CD4-positive, alpha-beta T cell (primary cell): ENCODE results near the gene YTHDF1. TPM values are rescaled to one million over a fixed set of nuclear protein-coding genes. Genes with fewer than 3 reads are reported as not detected.

Source experiments
- ATAC-seq: fragments of 200-7000 bp; cut with Tn5 transposase; one replicate; pipeline ENCODE4 v1.10.0; 2022; ENCODE audit warnings: mild to moderate bottlenecking; ENCODE audit not compliant: poor library complexity
- CTCF ChIA-PET: fragments of 350-600 bp; sonication (Branson Sonifier 250); formaldehyde crosslinking; loops from one replicate; lab custom pipeline; 2021; ENCODE audit warnings: antibody characterized with exemption, inconsistent platforms; lab: Charles Lee
- POLR2A ChIA-PET: fragments of 350-600 bp; sonication (Branson Sonifier 250); formaldehyde crosslinking; loops from one replicate; lab custom pipeline; 2021; ENCODE audit warnings: antibody characterized with exemption, inconsistent platforms; lab: Charles Lee
- DNase-seq, 14 experiments: peaks; one replicate each; pipeline ENCODE4 v3.0.0-alpha.2; 2013 to 2020; ENCODE audit warnings: mixed read lengths in 2 of 14
- H3K27ac ChIP-seq, 2 donors: one replicate each; pipeline versions ENCODE4 v1.5.1 to v1.7.0; 2013; ENCODE audit warnings: low read length in 2 of 2, low read depth in 1 of 2, mild to moderate bottlenecking in 1 of 2
- H3K27me3 ChIP-seq, 2 experiments: 1 replicate in 1 of 2; 2 replicates in 1 of 2; pipeline versions ENCODE4 v1.6.1 to v1.7.0; 2013; ENCODE audit warnings: low read length in 2 of 2, control low read depth in 1 of 2, mild to moderate bottlenecking in 1 of 2, moderate library complexity in 1 of 2; ENCODE audit not compliant: insufficient read depth in 2 of 2, control insufficient read depth in 1 of 2
- H3K36me3 ChIP-seq: one replicate; pipeline ENCODE4 v1.6.1; 2013; ENCODE audit warnings: low read length, control low read depth; ENCODE audit not compliant: insufficient read depth
- H3K4me1 ChIP-seq: one replicate; pipeline ENCODE4 v1.6.1; 2013; ENCODE audit warnings: low read length, control low read depth; ENCODE audit not compliant: insufficient read depth
- H3K4me3 ChIP-seq: one replicate; pipeline ENCODE4 v1.5.1; 2013; ENCODE audit warnings: mild to moderate bottlenecking, low read length, moderate library complexity
- H3K9me3 ChIP-seq, 2 experiments: 1 replicate in 1 of 2; 2 replicates in 1 of 2; pipeline versions ENCODE4 v1.6.1 to v1.7.0; 2013; ENCODE audit warnings: low read length in 2 of 2, mild to moderate bottlenecking in 2 of 2, control low read depth in 1 of 2, moderate library complexity in 1 of 2; ENCODE audit not compliant: control insufficient read depth in 1 of 2, insufficient read depth in 1 of 2
- H3K27ac Mint-ChIP-seq: one replicate; pipeline ENCODE4 v1.8.0; 2020; ENCODE audit warnings: mixed read lengths
- H3K27me3 Mint-ChIP-seq: one replicate; pipeline ENCODE4 v1.8.0; 2021; ENCODE audit warnings: mixed read lengths
- H3K36me3 Mint-ChIP-seq: one replicate; pipeline ENCODE4 v1.8.0; 2021; ENCODE audit warnings: low read depth, mixed read lengths
- H3K4me1 Mint-ChIP-seq: one replicate; pipeline ENCODE4 v1.8.0; 2021; ENCODE audit warnings: low read depth, mixed read lengths
- H3K4me3 Mint-ChIP-seq: one replicate; pipeline ENCODE4 v1.8.0; 2020; ENCODE audit warnings: mild to moderate bottlenecking, mixed read lengths
- H3K9me3 Mint-ChIP-seq: one replicate; pipeline ENCODE4 v1.8.0; 2020; ENCODE audit warnings: mixed read lengths
- CTCF ChIP-seq: fragments of 200-600 bp; IDR thresholded peaks from one replicate; pipeline ENCODE4 v1.8.0; 2022; ENCODE audit warnings: antibody characterized with exemption, mild to moderate bottlenecking
- intact Hi-C, 2 experiments: fragments of 100-400 bp; cut with DNase I in 1 of 2; cut with micrococcal nuclease in 1 of 2; formaldehyde crosslinking; loops; one replicate each; pipeline versions ENCODE4 v1.15.1 to v1.9.0; 2023 to 2025; cut with DNase I, micrococcal nuclease
- total RNA-seq, 174 experiments: library from RNA in 2 of 174; stranded (reverse) in 2 of 174; gene quantifications; one replicate each; pipeline ENCODE4 v1.2.3 and lab custom pipeline; 2021 to 2026

Gene YTHDF1
- total RNA-seq, 2 experiments from 2014 or later = 43.7 to 44.1 TPM

- POLR2A ChIA-PET = no interaction called here
- CTCF ChIA-PET = no interaction called here
- Mint-ChIP-seq H3K9me3 (no peaks in the 10 kb centered on the region), H3K27ac (no peak overlapping the region), H3K4me3 (no peak overlapping the region), H3K36me3 (no peaks in the 10 kb centered on the region), H3K27me3 (peaks cover 23% of the 10 kb centered on the region), H3K4me1 (no peaks in the 10 kb centered on the region)
- Histone ChIP-seq H3K36me3 (no peaks in the 10 kb centered on the region), H3K27me3 (peaks cover 5 to 14% of the 10 kb centered on the region in 2 experiments), H3K4me3 (no peak overlapping the region), H3K4me1 (peaks cover 5% of the 10 kb centered on the region), H3K9me3 (no peaks in the 10 kb centered on the region), H3K27ac (no peak overlapping the region)
- no peak for TF ChIP-seq CTCF
- no peak for DNase-seq
- no peak for ATAC-seq
- intact Hi-C loops = no loop called here
Observed at GRCh38 chr20:63244468-63244867, 28.5 kb upstream of the YTHDF1 start.

GRCh38 chr20:63243604-63244247, 27.8 kb upstream of the YTHDF1 start:
- ChIA-PET POLR2A (no interaction called here), CTCF (no interaction called here)
- Histone ChIP-seq H3K4me3 (no peak overlapping the region), H3K36me3 (no peaks in the 10 kb centered on the region), H3K27ac (no peak overlapping the region), H3K9me3 (no peaks in the 10 kb centered on the region), H3K27me3 (peaks cover 5 to 14% of the 10 kb centered on the region in 2 experiments), H3K4me1 (peaks cover 5% of the 10 kb centered on the region)
- Mint-ChIP-seq H3K27ac (no peak overlapping the region), H3K4me1 (no peaks in the 10 kb centered on the region), H3K36me3 (no peaks in the 10 kb centered on the region), H3K9me3 (no peaks in the 10 kb centered on the region), H3K27me3 (peaks cover 15% of the 10 kb centered on the region), H3K4me3 (no peak overlapping the region)
- DNase-seq (no peak), ATAC-seq (no peak)
- TF ChIP-seq CTCF = no peak
- intact Hi-C loops = no loop called here

- ATAC-seq = no peak
Observed at GRCh38 chr20:63242736-63243135, 26.8 kb upstream of the YTHDF1 start.

More at GRCh38 chr20:63242736-63243135, 26.8 kb upstream of the YTHDF1 start:
- ChIA-PET CTCF (no interaction called here), POLR2A (no interaction called here)
- TF ChIP-seq CTCF = no peak
- Mint-ChIP-seq H3K27ac (no peak overlapping the region), H3K27me3 (peaks cover 9% of the 10 kb centered on the region), H3K4me1 (no peaks in the 10 kb centered on the region), H3K9me3 (no peaks in the 10 kb centered on the region), H3K4me3 (no peak overlapping the region), H3K36me3 (no peaks in the 10 kb centered on the region)
- Histone ChIP-seq H3K36me3 (no peaks in the 10 kb centered on the region), H3K4me3 (no peak overlapping the region), H3K4me1 (peaks cover 5% of the 10 kb centered on the region), H3K9me3 (no peaks in the 10 kb centered on the region), H3K27me3 (peaks cover 0 to 6% of the 10 kb centered on the region in 2 experiments), H3K27ac (no peak overlapping the region)
- intact Hi-C loops = no loop called here
- DNase-seq = no peak
